GM12872 (cell line): ENCODE results near the gene MTG2.

Experiments
- CTCF ChIP-seq: IDR thresholded peaks from 3 replicates; pipeline ENCODE4 v1.5.1; 2011; ENCODE audit warnings: low read depth, mild to moderate bottlenecking, low read length, moderate library complexity; ENCODE audit not compliant: insufficient read depth

The MTG2 gene

GRCh38 chr20:62142252-62143080 lies 40.4 kb upstream of the MTG2 start:
- TF ChIP-seq CTCF, result no peak

- no peak for TF ChIP-seq CTCF
These were observed 39.5 kb upstream of the MTG2 start, which contains the start of the genes PSMA7 and SS18L1 for GRCh38 chr20:62143081-62143956. PSMA7 (minus strand) TSS chr20:62143394; CDS start chr20:62143303, 91 bp downstream. SS18L1 (plus strand) TSS chr20:62143769; CDS start chr20:62143821, 52 bp downstream.

- no peak for TF ChIP-seq CTCF
These were observed 38.6 kb upstream of the MTG2 start for GRCh38 chr20:62143957-62144825.

GRCh38 chr20:62145688-62146018 lies 37.2 kb upstream of the MTG2 start:
- no peak for TF ChIP-seq CTCF

- no peak for TF ChIP-seq CTCF
These were observed 36.6 kb upstream of the MTG2 start for GRCh38 chr20:62146019-62146755.

- TF ChIP-seq CTCF, result no peak
These were observed 35.7 kb upstream of the MTG2 start for GRCh38 chr20:62147125-62147524.
